ENCODE results near the gene SEC23B.

Gene SEC23B

GRCh38 chr20:18587665-18588573 lies 80.2 kb downstream of the SEC23B start, which contains the start of gene DTD1:
TSS of gene DTD1 (plus strand) at chr20:18588054. CDS start at chr20:18588073, 19 bp downstream.
- peak within 1 kb of the TSS; percentile 85 for H3K4me3 ChIP-seq (ENCODE audit: low read depth, low read length)
- peak; percentile 60 for DNase-seq (ENCODE audit: low read depth)
- peak; percentile 68 for TF ChIP-seq CTCF (IDR thresholded peaks at IDR 0.05; ENCODE audit: low read depth, low read length, missing control alignments)

GRCh38 chr20:18588574-18588933 lies 80.8 kb downstream of the SEC23B start:
- TF ChIP-seq CTCF (IDR thresholded peaks at IDR 0.05; ENCODE audit: low read depth, low read length, missing control alignments): no peak
- no peak for DNase-seq (ENCODE audit: low read depth)
- peak overlapping the region; percentile 85 for H3K4me3 ChIP-seq (ENCODE audit: low read depth, low read length)

- no peak for DNase-seq (ENCODE audit: low read depth)
- no peak overlapping the region for H3K4me3 ChIP-seq (ENCODE audit: low read depth, low read length)
- no peak for TF ChIP-seq CTCF (IDR thresholded peaks at IDR 0.05; ENCODE audit: low read depth, low read length, missing control alignments)
Observed at GRCh38 chr20:18589941-18590674, 82.4 kb downstream of the SEC23B start.

GRCh38 chr20:18596270-18596669 lies 88.5 kb downstream of the SEC23B start:
- H3K4me3 ChIP-seq (ENCODE audit: low read depth, low read length): no peak overlapping the region
- no peak for TF ChIP-seq CTCF (IDR thresholded peaks at IDR 0.05; ENCODE audit: low read depth, low read length, missing control alignments)
- DNase-seq (ENCODE audit: low read depth): no peak

GRCh38 chr20:18609741-18610140 lies 102.0 kb downstream of the SEC23B start:
- H3K4me3 ChIP-seq (ENCODE audit: low read depth, low read length): no peak overlapping the region
- no peak for TF ChIP-seq CTCF (IDR thresholded peaks at IDR 0.05; ENCODE audit: low read depth, low read length, missing control alignments)

More at GRCh38 chr20:18609741-18610140, 102.0 kb downstream of the SEC23B start:
- no peak for DNase-seq (ENCODE audit: low read depth)

Data from GM12864 (cell line).